Activated CD4-positive, CD25-positive, alpha-beta regulatory T cell treated with anti-CD3 and anti-CD28 coated beads, Interleukin-2, amount 50 U/mL, for 24 hours (primary cell): ENCODE data around the gene COMT.

Source experiments
- ATAC-seq, 2 donors: fragments of 150-1000 bp; cut with Tn5 transposase; one replicate each; pipeline ENCODE4 v1.10.0; 2021; ENCODE audit warnings: mild to moderate bottlenecking in 1 of 2, moderate library complexity in 1 of 2

COMT gene

DNA sequence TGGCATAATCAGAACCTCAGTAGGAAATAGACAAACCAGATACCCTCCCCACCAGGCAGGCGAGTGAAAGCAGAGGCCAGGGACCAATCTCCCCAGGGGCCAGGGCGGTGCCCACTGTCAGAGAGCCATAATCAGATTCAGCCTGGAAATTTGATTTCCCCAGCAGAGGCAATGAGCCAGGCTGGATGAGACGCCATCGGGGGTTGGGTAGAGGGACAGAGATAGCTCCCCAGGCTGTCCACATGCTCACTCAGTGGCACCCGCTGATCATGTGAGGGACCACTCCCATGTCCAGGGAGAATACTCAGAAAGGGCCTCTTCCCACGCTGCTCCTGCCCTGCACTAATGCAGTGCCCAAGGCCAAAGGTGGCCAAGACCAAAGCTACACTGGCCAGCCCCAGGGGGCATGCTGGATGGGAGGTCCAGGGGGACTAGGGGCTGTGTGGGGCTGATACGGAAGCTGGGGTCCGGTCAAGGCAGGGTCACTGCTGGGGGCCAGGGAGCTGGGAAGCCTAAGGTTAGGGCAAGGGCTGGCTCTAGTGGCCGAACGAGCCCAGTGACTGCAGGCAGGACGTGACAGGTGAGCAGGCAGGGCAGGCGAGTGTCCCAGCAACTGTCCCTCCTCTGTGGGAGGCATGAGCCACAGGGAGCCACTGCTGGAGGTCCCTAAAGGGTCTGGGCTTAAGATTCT lies 55.3 kb downstream of the COMT start:
- ATAC-seq: no peak

DNA sequence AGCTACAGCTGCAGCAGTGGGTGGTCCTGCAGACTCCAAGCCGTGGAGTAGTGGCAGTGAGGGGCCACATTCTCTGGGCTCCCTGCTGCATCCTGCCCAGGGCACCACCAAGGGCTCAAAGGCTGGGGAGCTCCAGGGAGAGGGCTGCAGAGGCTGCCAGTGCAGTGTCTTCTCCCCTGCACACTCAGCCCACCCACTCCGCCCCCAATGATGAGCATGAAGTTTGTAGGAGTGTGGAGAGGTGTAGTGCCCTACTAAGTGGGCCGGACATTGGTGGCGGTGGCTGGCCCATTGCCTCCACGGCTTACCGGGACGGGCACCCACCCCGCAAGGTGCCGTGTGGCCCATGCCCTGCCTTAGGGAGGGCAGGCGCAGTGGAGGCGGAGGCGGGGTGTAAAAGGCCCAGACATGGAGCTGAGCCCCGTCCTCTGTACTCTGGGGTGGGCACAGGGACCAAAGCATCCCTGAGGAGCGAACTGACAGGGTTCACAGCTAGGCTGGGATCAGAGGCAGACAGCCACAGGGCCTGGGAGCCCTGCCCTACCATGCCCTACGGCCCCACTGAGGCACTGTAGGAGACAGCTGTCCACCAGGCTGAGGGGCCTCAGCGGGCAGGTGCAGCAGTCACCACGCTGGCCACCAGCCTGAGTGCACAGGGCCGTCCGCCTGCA lies 56.1 kb downstream of the COMT start:
- ATAC-seq: no peak

DNA sequence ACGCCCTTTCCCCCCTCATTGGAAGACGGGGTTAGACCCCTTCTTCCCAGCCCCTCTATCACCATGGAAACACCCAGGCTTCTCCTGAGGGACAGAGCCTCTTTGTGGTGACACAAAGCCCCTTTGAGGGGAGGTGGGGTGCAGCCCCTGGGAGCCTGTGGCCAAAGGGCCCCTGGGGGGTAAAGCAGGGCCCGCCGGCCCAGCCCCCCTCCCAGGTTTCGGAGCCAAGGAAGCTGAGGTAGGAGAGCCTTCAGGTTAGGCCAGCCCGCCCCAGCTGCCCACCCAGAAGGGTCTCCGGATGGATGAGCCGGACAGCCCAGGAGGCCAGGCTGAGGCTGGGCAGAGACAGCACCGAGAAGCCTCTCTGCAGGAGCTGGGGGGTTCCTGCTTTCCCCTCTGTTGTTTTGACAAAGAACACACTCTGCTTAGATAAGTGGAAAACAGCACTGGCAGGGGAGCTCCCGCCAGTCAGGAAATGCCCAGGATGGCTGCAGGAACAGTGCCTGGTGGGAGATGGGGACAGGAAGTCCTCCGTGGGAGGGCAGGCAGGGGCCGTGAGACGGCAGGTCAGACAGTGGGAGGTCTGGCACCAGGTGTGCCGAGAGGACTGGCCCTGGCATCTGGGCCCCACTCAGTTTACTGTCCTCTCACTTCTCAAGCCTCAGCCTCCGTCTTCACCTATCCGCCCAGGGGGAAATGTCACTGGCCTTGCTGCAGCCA lies 56.8 kb downstream of the COMT start:
- no peak for ATAC-seq

DNA sequence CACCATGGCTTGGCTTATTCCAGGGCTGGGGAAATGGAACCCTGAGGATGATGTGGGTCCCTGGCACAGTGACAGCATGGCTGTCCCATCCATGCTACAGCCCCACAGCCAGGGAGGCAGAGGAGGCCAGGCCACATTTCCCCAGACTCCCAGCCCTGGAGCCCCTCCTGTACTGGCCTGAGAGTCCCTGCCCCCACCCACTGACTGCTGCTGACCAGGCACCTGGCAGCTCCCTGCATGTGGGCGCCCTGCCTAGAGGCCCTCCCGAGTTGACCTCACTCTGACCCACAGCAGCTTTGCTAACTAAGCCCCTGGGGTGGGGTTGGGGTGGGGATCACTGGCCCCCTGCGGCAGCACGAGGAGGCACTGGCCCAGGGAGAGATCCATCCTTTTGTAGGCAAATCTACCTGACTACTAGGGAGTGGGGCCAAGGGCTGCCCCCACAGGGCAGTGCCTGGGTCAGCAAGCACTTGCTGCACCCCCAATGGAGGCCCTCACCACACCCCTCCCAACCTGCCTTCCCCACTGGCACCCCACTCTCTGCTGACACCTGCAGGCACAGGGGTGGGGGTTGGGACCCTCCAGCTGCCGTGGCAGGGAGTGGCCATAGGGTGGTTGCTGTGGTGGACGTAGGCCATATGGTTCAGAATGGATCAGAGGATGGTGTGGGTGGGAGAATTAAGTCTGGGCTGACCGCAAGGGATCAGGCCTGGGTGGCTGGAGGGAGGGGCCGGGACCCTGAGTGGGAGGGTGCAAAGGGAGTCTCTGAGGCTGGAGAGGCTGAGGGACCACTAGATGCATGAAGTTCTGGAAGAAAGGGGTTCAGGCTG lies 57.6 kb downstream of the COMT start:
- no peak for ATAC-seq

DNA sequence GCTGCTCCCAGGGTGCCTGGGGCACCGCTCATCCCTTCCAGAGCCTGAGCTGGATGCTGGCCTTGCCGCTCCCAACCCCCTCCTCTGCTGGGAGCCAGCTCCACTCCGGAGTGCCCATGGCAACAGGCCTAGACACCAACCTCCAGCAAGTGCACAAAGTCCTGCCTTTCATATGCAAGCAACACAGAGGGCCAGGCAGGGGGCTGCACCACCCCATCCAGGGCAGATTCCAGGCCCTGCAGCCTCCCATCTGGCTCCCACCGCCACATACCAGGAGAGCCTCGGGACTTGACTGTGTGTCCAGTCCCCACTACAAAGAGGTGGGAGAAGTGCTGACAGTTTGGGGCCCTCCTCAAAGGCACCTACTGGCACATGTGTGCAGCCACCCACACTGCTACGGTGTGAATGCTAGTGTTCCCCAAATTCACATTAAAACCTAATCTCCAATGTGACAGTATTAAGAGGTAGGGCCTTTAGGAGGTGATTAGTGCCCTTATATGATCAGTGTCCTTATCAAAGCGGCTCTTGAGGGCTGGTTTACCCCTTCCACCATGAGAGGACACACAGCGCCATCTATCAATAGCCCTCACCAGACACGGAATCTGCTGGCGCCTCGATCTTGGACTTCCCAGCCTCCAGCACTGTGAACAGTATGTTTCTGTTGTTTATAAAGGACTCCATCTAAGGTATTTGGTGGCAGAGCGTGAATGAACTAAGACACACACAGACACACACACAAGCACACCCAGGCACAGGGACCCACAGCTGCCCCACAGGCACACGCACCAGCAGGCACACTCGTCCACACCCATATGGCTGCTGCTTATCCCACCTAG lies 58.9 kb downstream of the COMT start:
- no peak for ATAC-seq

DNA sequence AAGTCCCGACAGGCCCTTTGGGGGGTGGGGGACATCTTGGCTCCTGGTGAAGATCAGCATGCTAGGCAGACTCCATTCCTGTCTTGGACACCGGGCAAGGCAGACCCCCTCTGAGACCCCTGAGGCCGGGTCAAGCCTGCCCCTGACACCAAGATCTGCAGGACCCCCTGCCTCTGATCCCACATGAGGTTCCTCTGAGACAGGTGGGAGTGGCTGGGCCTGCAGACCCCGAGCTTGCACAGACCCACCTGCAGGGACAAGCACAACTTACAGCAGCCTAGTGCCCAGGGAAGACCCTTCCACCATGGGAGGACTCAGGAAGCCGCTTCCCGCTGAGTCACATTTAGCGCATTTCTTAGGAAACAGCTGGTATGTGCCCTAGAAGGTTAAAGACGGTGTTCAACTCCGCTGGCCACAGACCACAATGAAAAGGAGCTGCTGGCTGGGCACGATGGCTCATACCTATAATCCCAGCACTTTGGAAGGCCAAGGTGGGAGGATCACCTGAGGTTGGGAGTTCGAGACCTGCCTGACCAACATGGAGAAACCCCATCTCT lies 59.6 kb downstream of the COMT start:
- ATAC-seq: no peak

DNA sequence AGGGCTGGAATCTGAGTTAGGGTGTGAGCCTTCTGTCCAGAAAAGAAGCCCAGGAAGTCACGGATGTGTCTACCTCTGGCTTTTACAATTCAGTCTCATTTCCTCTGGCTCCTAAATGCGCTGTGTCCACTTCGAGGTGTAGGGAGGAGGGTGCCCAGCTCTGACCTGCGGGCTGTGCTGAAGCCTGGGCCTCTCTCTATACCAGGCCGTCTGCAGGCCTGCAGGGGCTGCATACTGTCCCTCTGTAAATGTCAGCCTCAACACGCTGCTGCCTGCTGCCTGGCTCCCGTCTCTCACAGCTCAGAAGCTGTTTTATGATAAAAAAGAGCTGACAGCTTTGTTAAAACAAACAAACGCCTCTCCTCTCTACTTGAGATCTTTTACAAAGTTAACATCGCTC lies 60.6 kb downstream of the COMT start:
- no peak for ATAC-seq

DNA sequence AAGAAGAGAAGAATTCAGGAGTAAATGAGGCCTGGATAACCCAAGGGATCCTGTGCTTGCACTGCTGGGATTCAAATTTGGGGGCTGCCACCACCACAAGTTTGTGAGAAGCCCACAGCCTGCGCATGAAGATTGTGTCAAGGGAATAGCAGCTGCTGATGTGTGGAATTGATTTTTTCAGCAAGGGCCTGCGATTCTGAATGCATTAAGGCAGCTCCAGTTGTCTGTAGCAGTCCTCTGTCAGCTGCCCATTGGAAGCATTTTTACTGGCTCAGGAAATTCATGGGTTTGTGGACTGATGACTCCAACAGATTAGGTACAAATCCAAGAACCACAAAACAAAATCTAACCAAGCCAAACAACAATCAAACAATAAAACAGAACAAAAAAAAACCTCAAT lies 61.1 kb downstream of the COMT start:
- no peak for ATAC-seq

DNA sequence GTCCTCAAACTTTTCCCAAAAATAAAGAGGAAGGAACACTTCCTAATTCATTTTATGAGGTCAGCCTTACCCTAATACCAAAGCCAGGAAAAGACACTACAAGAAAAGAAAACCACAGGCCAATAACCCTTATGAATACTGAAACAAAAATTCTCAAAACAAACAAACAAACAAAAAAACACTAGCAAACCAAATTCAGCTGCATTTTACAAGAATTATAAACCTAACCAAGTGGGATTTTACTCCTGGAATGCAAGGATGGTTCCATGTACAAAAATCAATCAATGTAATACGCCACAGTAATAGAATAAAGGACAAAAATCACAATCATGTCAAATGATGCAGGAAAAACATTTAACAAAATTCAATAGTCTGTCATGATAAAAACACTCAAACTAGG lies 61.7 kb downstream of the COMT start:
- no peak for ATAC-seq

DNA sequence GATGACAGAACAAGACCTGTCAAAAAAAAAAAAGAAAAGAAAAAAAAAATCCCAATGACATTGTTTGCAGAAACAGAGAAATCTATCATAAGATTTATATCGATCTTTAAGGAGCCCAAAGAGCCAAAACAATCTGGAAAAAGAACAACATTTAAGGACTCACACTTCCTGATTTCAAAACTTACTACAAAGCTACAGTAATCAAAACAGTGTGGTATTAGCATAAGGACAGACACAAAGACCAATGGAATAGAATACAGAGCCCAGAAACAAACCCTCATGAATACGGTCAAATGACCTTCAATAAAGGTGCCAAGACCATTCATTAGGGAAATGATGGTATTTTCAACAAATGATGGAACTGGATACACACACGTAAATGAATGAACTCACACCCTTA lies 62.9 kb downstream of the COMT start:
- ATAC-seq: no peak

DNA sequence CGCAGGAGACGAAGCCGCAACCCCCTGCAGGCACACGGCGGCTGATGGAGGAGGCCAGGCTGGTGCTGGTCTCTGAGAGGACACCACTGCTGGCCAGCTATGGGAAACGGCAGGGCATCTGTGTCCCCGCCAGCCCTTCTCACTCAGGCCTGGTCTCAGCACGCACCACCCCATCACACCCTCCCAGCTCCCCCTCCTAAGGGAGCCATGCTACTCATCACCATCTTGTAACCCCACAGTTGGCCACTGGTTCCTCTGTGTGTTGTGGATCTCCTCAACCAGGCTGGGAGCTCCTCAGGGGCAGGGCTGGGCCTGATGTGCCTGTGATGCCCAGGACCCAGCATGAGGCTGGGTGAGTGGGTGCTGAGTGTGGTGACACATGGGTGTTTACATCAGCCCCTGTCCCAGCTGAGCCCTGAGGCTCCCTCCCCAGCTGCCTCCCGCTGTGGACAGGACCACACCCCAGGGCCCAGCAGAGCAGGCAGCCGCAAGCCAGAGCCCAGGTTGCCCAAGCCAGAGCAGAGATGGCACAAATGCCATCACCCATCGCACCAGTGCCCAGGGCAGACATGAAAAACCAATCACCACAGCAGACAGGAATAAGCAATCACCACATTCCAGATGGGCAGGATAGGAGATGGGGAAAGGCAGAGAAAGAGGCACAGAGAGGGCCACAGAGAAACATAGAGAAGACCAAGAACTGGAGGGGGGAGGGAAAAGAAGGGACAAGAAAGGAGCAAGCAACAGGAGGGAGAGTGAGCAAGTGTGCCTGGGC lies 66.8 kb downstream of the COMT start:
- ATAC-seq: no peak

DNA sequence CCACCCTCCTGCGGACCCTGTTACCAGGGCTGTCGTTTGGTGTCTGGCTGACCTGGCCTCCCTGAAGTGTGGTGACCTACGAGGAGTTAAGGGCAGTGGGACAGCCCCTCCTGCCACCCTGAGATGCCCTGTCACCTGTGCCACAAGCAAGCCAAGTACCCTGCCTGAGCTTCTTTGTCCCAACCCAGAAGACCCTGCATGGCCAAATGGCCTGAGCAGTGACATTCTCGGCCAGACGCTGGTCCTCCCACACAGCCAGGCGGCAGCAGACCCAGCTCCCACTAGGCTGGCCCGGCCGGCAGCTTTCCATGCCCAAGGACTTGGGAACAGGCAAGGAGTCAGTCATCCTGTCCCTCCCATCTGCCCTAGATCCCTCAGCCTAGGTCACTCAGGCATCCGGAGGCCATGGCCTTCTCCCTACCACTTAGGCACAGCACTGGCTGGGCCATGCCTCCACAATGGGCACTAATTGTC lies 67.5 kb downstream of the COMT start:
- no peak for ATAC-seq

DNA sequence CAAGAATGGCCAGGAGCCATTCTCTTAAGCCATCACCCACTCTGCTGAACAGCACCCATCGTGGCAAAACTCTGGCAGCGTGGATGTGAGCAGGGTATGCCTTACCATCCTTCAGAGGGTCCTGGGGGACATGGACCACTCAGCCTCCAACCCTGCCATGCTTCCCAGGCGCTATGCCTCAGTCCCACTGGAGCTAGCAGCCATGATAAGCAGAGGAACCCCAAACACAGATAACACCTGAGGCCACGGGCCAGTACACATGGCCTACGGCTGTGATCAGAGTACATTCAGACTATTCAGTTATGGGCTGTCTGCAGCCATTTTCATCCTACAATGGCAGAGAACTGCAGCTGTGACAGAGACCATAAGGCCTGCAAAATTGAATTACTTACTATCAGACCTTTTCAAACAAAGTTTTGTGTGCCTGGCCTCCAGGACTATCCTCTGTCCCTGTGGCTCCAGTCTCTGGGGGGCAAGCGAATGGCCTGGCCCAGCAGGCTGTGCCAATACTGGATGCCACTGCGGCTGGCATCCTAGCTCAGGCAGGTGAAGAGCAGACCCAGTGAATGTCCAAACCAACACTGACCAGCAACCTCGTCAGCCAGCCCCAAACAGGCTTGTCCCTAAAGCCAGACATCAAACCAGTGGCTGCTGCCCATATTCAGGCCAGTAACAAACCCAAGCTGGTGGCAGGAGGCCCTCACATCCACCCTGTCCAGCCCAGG lies 68.2 kb downstream of the COMT start:
- no peak for ATAC-seq

DNA sequence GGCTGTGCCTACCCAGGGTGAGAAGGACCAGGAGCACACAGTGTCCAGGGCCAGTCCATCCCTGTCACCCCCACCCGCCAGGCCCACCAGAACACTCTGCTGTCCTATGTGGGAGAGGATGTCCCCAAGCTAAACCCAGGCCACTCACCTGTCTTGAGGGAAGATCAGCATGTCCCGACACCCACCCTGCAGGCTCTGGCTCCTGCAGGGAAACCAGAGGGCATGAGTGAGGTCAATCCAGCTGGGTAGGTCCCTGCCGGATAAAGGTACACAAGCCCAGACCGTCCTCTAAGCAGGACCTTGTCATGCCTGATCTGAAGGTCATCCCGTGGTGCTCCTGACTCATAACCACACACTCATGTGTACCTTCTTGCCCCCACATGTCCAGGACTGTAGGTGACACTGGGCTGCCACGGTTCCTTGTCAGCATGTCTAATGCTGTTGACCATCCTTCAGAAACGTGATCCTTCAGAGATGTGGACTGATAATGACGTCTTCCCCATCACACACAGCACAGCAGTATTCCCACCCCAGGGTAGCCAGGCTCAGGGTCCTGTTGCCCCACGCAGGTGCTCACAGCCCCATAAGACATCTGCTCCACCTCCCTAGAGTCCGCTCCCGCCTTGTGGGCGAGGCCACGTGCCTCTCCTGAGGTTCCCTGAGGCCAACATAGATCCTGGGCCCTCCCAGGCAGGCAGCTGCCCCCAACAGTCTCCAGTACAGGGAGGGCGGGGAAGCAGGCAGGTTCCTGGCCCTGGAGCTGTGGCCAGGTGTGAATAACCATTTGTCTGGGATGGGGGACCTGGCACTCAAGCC lies 68.9 kb downstream of the COMT start:
- ATAC-seq: no peak

DNA sequence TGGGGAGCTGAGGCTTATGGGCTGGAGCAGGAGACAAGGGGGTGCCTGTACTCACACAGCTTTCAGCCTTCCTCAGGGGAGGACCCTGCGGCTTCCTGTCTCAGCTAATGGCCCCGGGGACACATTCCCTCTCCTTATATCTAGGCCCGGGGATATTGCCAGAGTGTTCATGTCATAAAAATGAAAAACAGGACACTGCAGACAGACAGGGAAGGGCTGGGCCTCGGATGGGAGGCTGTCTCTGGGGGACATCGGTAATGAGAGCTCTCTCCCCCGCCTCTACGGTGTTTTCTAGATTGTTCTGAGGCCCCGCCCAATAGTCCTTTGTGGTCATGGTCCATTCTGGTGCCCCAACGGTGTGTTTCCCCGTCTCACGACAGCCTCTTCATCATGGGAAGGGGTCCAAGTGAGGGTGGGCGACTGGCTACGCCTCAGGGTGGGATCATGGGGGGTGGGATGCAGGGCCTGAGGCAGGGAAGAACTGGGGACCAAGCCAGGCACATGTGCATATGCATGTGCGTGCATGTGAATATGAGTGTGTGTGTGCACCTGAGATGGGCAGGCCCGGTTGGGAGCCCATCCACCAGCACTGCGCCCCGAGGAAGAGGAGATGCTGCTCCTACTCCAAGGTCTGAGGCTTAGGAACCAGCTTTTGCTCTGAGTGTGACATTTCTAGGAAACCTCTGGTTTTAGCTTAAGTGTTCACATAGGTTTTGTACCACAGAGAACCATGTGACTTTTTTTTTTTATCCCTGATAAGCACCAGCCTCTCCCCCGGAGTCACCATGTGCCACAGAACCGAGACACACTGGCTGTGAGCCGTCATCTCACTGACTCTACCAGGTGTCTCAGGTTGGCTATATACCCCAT lies 69.8 kb downstream of the COMT start:
- no peak for ATAC-seq

DNA sequence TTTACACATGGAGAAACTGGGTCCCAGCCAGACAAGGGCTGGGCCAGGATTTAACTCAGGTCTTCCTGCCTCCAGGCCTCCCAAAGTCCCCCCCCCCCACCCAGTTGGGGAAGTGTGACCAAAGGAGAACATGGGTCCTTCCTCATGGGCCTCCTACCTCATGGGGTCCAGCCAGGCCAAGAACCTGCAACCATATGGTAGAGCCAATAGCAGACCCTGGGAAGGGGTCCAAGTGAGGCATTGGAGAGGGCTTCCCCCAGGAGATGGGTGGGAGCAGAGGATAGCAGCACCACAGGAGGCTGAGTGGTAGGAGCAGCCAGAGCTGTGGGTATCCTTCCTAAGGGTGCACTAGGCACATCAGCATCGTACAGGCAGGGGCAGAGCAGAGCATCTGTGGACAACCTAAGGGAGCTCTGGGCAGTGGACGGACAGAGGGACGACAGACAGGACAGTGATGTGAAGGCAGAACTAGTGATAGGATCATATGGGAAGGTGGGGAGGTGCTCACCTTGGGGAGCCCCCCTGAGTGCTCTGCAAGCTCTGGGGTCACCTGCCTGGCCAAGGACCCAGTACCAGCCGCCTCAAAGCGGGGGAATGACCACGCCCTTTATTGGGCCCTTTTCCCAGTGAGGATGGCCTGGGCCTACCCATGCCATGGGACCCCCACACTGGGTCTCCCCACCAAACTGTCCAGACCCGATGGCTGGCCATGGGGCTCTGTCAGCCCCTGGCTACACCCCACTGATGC lies 70.6 kb downstream of the COMT start:
- no peak for ATAC-seq

DNA sequence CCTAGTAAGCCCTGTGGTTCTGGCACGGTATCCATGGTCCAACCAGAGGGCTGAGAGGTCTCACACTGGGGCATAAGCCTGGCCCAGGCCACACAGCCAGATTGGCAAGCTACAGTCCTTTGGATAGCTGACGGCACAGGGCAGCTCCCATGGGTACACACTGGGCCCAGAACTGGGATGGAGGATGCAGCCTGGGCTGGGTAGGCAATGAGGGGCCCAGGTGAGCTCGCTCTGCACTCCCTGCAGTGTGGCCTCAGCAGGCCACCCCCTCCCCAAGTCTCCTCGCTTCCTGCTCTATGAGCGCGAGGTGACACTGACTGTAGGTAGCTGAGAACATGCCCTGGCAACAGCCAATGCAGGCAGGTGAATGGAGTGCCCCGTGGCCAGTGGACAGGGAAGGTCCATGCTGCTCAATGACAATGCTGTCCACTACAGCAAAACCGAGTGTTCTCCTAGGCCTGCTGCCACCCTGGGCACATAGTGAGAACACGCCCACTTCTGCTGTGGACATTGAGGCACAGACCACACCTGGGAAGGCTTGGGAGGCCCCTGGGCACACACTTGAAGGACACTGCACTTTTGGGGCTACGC lies 71.3 kb downstream of the COMT start:
- no peak for ATAC-seq
